Transverse colon (tissue), 4 donors: ENCODE results near the gene SLC4A3.

Source experiments
- EP300 ChIP-seq: sonication (generic); formaldehyde crosslinking; IDR thresholded peaks from one replicate; pipeline ENCODE4 v1.6.1; 2017; ENCODE audit warnings: antibody characterized with exemption, low read depth
- POLR2A ChIP-seq: fragments of 450-650 bp; IDR thresholded peaks from one replicate; pipeline ENCODE4 v1.6.1; 2016; ENCODE audit warnings: antibody characterized with exemption, mild to moderate bottlenecking, moderate library complexity
- POLR2AphosphoS5 ChIP-seq, 3 donors: sonication (generic); formaldehyde crosslinking; IDR thresholded peaks; one replicate each; pipeline ENCODE4 v1.6.1; 2016; ENCODE audit warnings: antibody characterized with exemption in 3 of 3
- TF ChIP-seq, protein P1 (sequence below), 5 experiments: fragments of 200-600 bp in 3 of 5; fragments of 450-650 bp in 2 of 5; sonication (generic) in 3 of 5; IDR thresholded peaks; 1 replicate in 2 of 5; 2 replicates in 3 of 5; pipeline ENCODE4 v1.5.1; 2016 to 2017; ENCODE audit warnings: antibody characterized with exemption in 5 of 5, inconsistent platforms in 3 of 5, mild to moderate bottlenecking in 2 of 5, moderate library complexity in 1 of 5

DNA sequence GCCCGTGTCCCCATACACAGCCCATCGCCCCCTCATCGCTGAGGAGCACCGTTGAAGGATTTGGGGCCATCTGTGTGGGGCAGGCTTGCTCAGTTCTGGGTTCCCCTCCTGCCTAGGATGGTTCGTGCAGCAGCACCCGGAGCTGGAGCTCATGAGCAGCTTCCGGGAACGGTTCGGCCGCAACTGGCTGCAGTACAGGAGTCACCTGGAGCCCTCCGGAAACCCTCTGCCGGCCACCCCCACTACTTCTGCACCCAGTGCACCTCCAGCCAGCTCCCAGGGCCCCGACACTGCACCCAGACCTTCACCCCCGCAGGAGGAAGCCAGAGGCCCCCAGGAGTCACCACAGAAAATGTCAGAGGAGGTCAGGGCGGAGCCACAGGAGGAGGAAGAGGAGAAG, 19.5 kb upstream of the SLC4A3 start:
- TF ChIP-seq POLR2A, result no peak
- TF ChIP-seq POLR2AphosphoS5 (IDR thresholded peaks at IDR 0.05), result no peak
- TF ChIP-seq, protein P1, sequence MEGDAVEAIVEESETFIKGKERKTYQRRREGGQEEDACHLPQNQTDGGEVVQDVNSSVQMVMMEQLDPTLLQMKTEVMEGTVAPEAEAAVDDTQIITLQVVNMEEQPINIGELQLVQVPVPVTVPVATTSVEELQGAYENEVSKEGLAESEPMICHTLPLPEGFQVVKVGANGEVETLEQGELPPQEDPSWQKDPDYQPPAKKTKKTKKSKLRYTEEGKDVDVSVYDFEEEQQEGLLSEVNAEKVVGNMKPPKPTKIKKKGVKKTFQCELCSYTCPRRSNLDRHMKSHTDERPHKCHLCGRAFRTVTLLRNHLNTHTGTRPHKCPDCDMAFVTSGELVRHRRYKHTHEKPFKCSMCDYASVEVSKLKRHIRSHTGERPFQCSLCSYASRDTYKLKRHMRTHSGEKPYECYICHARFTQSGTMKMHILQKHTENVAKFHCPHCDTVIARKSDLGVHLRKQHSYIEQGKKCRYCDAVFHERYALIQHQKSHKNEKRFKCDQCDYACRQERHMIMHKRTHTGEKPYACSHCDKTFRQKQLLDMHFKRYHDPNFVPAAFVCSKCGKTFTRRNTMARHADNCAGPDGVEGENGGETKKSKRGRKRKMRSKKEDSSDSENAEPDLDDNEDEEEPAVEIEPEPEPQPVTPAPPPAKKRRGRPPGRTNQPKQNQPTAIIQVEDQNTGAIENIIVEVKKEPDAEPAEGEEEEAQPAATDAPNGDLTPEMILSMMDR (IDR thresholded peaks at IDR 0.05), result no peak
- no peak for TF ChIP-seq EP300
